HCT116 (cell line): ENCODE measurements around the gene NAA20.

Experiments used
- POLR2A ChIP-seq: IDR thresholded peaks from 2 replicates; pipeline ENCODE4 v1.7.0; 2011; ENCODE audit warnings: borderline replicate concordance; ENCODE audit not compliant: insufficient read depth, insufficient read length; ENCODE audit errors: extremely low read depth
- TF ChIP-seq, protein P1 (sequence below), 3 experiments: fragments of 200-600 bp in 1 of 3; sonication (generic) in 1 of 3; IDR thresholded peaks in 2 of 3; conservative IDR thresholded peaks in 1 of 3; 2 replicates each; pipeline ENCODE4 v1.5.1; 2012 to 2017; ENCODE audit warnings: low read depth in 2 of 3, low read length in 2 of 3, antibody characterized with exemption in 1 of 3, borderline replicate concordance in 1 of 3, control low read depth in 1 of 3, mild to moderate bottlenecking in 1 of 3, mixed read lengths in 1 of 3, mixed run types in 1 of 3, moderate library complexity in 1 of 3; ENCODE audit not compliant: insufficient read depth in 1 of 3

DNA sequence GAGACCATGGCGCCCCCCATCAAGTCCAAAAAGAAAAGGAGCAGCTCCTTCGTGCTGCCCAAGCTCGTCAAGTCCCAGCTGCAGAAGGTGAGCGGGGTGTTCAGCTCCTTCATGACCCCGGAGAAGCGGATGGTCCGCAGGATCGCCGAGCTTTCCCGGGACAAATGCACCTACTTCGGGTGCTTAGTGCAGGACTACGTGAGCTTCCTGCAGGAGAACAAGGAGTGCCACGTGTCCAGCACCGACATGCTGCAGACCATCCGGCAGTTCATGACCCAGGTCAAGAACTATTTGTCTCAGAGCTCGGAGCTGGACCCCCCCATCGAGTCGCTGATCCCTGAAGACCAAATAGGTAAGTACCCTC lies 41.7 kb upstream of the NAA20 start:
- no peak for TF ChIP-seq POLR2A
- TF ChIP-seq, protein P1, sequence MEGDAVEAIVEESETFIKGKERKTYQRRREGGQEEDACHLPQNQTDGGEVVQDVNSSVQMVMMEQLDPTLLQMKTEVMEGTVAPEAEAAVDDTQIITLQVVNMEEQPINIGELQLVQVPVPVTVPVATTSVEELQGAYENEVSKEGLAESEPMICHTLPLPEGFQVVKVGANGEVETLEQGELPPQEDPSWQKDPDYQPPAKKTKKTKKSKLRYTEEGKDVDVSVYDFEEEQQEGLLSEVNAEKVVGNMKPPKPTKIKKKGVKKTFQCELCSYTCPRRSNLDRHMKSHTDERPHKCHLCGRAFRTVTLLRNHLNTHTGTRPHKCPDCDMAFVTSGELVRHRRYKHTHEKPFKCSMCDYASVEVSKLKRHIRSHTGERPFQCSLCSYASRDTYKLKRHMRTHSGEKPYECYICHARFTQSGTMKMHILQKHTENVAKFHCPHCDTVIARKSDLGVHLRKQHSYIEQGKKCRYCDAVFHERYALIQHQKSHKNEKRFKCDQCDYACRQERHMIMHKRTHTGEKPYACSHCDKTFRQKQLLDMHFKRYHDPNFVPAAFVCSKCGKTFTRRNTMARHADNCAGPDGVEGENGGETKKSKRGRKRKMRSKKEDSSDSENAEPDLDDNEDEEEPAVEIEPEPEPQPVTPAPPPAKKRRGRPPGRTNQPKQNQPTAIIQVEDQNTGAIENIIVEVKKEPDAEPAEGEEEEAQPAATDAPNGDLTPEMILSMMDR (IDR thresholded peaks at IDR 0.05 in 2 of 3, conservative IDR thresholded peaks at IDR 0.05 in 1 of 3; ENCODE audit: borderline replicate concordance in 1 of 3, insufficient read depth in 1 of 3, low read depth in 2 of 3, low read length in 2 of 3) = no peak
